Activated naive CD8-positive, alpha-beta T cell treated with anti-CD3 and anti-CD28 coated beads, Interleukin-2, amount 50 U/mL, for 24 hours (primary cell): Measurements from ENCODE around the gene OST4.

Experiments used
- ATAC-seq: fragments of 150-1000 bp; cut with Tn5 transposase; one replicate; pipeline ENCODE4 v1.10.0; 2021
- DNase-seq: peaks from one replicate; pipeline ENCODE4 v3.0.0; 2021
- H3K27ac Mint-ChIP-seq: one replicate; pipeline ENCODE4 v1.8.0; 2021; ENCODE audit warnings: mild to moderate bottlenecking, mixed read lengths
- H3K27me3 Mint-ChIP-seq: one replicate; pipeline ENCODE4 v1.8.0; 2021; ENCODE audit warnings: mixed read lengths
- H3K36me3 Mint-ChIP-seq: one replicate; pipeline ENCODE4 v1.8.0; 2021; ENCODE audit warnings: low read depth, mixed read lengths
- H3K4me1 Mint-ChIP-seq: one replicate; pipeline ENCODE4 v1.8.0; 2021; ENCODE audit warnings: mixed read lengths
- H3K4me3 Mint-ChIP-seq: one replicate; pipeline ENCODE4 v1.8.0; 2021; ENCODE audit warnings: mild to moderate bottlenecking, moderate library complexity, mixed read lengths
- H3K9me3 Mint-ChIP-seq: one replicate; pipeline ENCODE4 v1.8.0; 2021; ENCODE audit warnings: mixed read lengths

OST4 gene

DNA sequence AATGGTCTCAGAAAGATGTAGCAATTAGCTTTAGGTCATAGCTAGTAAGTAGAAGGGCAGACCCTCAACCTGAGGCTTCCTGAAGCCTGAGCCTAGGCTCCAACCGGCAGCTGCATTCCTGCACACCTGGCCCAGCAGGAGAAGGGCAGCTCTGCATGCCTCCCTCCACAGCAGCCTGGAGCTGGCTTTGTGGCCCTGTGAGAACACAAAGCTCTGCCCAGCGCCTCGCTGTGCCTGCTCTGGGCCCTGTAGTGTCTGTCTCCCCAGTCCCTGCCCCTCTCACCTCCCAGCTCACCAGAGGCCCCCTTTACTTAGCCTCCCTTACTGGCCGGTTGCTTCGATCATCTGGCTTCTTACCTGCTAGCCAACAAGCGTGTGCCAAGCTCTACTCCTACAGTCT, 32.0 kb downstream of the OST4 start:
- no peak overlapping the region for H3K27ac Mint-ChIP-seq
- peaks cover 44% of the 10 kb centered on the region for H3K36me3 Mint-ChIP-seq
- peaks cover 21% of the 10 kb centered on the region for H3K4me1 Mint-ChIP-seq
- DNase-seq: no peak
- no peaks in the 10 kb centered on the region for H3K9me3 Mint-ChIP-seq
- H3K27me3 Mint-ChIP-seq: no peaks in the 10 kb centered on the region
- no peak overlapping the region for H3K4me3 Mint-ChIP-seq
- ATAC-seq: no peak

DNA sequence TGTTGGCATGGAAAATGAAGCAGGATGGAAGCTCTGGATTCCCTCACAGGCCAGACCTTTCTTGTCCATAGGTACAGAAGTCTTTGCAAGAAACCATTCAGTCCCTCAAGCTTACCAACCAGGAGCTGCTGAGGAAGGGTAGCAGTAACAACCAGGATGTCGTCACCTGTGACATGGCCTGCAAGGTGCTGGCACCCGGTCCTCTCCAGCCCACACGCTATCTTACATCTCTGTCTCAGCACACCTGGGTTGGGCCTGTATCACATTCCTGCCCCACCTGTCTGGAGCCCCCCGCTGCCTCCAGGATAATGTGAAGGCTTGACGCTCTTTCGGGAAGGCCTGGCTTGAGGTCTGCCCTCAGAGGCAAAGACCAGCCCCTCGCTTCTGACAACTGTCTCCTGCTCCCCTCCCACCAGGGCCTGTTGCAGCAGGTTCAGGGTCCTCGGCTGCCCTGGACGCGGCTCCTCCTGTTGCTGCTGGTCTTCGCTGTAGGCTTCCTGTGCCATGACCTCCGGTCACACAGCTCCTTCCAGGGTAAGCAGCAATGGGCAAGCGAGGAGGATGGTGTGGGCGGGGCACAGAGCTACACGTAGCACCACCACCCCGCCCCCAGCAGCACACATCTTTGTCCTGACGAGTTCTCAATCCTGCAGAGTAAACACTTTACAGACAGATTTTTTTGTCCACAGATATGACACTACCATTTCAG, 32.7 kb downstream of the OST4 start:
- Mint-ChIP-seq H3K27ac (no peak overlapping the region), H3K27me3 (no peaks in the 10 kb centered on the region), H3K9me3 (no peaks in the 10 kb centered on the region), H3K36me3 (peaks cover 48% of the 10 kb centered on the region), H3K4me1 (peaks cover 27% of the 10 kb centered on the region), H3K4me3 (no peak overlapping the region)
- ATAC-seq (no peak), DNase-seq (no peak)

DNA sequence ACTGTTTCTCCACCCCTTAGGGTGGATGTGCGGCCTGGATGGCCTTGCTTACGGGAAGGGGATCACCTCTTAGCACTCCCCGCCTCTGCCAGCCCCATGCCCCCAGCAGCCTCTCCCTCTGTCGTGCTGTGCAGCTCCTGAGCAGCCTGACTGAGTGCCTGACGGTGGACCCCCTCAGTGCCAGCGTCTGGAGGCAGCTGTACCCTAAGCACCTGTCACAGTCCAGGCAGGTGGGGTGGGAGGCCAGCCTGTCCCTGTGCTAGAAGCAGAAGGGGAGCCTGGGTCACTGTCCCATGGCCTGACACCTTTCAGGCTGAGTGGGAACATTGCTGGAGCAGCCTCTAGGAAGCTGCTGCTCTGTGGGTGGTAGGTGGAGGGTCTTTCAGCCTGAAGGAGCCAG, 33.4 kb downstream of the OST4 start:
- DNase-seq (no peak), ATAC-seq (no peak)
- Mint-ChIP-seq H3K4me1 (peaks cover 31% of the 10 kb centered on the region), H3K4me3 (no peak overlapping the region), H3K9me3 (no peaks in the 10 kb centered on the region), H3K27me3 (no peaks in the 10 kb centered on the region), H3K36me3 (peaks cover 48% of the 10 kb centered on the region), H3K27ac (no peak overlapping the region)

DNA sequence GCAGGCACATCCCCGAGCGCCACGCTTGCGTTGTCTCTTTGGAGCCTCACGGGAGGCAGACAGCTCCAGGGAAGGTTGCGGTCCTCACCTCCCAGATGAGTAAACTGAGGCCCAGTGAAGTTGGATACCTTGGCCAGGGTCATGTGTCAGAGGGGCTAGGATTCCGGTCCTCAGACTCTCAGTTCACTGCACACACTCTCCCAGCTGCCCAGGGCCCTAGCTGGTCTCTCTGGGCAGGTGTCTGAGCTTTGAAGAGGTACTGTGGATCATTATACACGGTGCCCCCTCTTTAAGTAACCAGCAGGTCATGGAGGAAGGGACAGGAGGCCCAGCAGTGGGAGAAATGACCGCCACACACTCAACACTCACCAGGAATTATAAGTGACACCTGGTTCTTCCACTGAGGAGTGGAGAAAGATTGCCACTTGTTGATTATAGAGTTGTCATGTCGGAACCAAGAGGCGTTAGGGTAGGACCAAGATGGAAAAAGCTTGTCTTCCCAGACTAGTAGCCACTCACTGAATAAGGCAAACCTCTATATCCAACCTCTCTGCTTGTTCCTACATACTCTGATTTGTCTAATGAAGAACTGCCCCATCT, 38.1 kb downstream of the OST4 start:
- H3K36me3 Mint-ChIP-seq: peaks cover 39% of the 10 kb centered on the region
- H3K27me3 Mint-ChIP-seq: no peaks in the 10 kb centered on the region

DNA sequence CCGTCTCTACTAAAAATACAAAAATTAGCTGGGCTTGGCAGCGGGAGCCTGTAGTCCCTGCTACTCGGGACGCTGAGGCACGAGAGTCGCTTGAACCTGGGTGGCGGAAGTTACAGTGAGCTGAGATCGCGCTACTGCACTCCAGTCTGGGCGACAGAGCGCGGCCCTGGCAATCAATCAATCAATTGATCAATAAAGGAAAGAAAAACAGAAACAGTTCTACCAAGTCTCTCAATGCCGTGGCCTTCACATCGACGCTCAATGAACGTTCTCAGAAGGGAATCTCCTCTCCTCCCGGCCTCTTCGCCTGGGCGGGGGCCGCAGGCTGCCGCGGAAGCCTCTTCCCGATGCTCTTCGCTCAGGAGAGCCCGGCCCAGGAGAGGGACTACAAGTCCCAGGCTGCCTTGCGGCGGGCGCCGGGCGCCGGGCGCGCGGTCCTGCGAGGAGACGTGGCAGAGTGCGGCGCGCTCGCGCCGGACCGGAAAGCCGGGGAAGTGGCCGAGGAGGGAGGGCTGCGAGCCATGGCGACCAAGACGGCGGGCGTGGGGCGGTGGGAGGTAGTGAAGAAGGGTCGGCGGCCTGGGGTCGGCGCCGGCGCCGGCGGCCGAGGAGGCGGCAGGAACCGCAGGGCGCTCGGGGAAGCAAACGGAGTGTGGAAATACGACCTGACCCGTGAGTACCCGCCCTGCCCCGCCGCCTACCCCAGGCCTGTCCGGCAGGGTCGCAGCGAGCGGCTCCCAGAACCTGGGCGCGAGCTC, 38.8 kb downstream of the OST4 start, which contains the start of gene TMEM214:
Gene TMEM214 (plus strand): TSS at position 471 of the 758 bp plus-strand sequence. CDS start 51 bp downstream, at position 522.
- Mint-ChIP-seq H3K27me3 (no peaks in the 10 kb centered on the region), H3K4me1 (peaks cover 28% of the 10 kb centered on the region), H3K9me3 (no peaks in the 10 kb centered on the region), H3K36me3 (peaks cover 35% of the 10 kb centered on the region), H3K4me3 (peak within 1 kb of the TSS; percentile 95), H3K27ac (peak within 1 kb of the TSS; percentile 91)
- DNase-seq: peak; percentile 86
- peak; percentile 99 for ATAC-seq

More for the DNA sequence above, 38.1 kb downstream of the OST4 start:
- H3K4me1 Mint-ChIP-seq: peaks cover 28% of the 10 kb centered on the region
- peak overlapping the region; percentile 95 for H3K4me3 Mint-ChIP-seq
- DNase-seq (no peak), ATAC-seq (no peak)
- peak overlapping the region; percentile 73 for H3K27ac Mint-ChIP-seq
- no peaks in the 10 kb centered on the region for H3K9me3 Mint-ChIP-seq

DNA sequence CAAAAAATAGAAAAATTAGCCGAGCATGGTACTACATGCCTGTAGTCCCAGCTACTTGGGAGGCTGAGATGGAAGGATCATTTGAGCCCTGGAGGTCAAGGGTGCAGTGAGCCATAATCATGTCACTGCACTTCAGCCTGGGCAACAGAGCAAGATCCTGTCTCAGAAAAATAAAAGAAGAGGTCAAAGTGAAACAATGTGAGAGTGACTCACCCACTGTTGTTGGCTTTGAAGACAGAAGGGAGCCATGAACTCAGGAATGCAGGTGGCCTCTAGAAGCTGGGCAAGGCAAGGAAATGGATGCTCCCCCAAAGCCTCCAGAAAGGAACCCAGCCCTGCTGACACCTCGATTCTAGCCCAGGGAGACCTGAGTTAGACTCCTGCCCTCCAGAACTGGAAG, 42.4 kb downstream of the OST4 start:
- no peak for DNase-seq
- Mint-ChIP-seq H3K4me1 (peaks cover 19% of the 10 kb centered on the region), H3K4me3 (no peak overlapping the region), H3K9me3 (no peaks in the 10 kb centered on the region), H3K36me3 (peaks cover 12% of the 10 kb centered on the region), H3K27me3 (no peaks in the 10 kb centered on the region), H3K27ac (no peak overlapping the region)
- ATAC-seq: no peak

DNA sequence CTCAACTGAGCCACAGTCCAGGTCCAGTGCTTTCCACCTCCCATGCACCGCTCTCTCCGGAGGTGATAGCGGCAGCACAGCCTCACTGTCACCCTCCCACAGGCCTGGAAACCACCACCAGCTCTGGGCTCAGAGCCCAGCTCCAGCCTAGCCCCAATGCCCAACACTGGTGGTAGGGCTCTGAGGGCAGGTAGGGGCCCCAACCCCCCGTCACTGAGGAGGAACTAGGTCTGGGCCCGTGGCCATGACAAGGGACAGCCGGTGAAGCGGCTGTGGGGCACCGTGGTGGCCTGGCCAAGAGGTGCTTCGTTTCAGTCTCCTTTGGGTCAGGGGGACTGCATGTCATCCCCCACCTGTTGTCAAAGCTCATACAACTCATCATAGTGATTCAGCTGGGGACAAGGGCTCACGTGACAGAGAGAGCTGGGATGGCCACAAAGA, 44.2 kb downstream of the OST4 start:
- DNase-seq (no peak), ATAC-seq (no peak)
- H3K4me3 Mint-ChIP-seq: no peak overlapping the region
- no peak overlapping the region for H3K27ac Mint-ChIP-seq
- H3K36me3 Mint-ChIP-seq: peaks cover 12% of the 10 kb centered on the region
- H3K27me3 Mint-ChIP-seq: no peaks in the 10 kb centered on the region
- H3K4me1 Mint-ChIP-seq: peaks cover 9% of the 10 kb centered on the region
- no peaks in the 10 kb centered on the region for H3K9me3 Mint-ChIP-seq

DNA sequence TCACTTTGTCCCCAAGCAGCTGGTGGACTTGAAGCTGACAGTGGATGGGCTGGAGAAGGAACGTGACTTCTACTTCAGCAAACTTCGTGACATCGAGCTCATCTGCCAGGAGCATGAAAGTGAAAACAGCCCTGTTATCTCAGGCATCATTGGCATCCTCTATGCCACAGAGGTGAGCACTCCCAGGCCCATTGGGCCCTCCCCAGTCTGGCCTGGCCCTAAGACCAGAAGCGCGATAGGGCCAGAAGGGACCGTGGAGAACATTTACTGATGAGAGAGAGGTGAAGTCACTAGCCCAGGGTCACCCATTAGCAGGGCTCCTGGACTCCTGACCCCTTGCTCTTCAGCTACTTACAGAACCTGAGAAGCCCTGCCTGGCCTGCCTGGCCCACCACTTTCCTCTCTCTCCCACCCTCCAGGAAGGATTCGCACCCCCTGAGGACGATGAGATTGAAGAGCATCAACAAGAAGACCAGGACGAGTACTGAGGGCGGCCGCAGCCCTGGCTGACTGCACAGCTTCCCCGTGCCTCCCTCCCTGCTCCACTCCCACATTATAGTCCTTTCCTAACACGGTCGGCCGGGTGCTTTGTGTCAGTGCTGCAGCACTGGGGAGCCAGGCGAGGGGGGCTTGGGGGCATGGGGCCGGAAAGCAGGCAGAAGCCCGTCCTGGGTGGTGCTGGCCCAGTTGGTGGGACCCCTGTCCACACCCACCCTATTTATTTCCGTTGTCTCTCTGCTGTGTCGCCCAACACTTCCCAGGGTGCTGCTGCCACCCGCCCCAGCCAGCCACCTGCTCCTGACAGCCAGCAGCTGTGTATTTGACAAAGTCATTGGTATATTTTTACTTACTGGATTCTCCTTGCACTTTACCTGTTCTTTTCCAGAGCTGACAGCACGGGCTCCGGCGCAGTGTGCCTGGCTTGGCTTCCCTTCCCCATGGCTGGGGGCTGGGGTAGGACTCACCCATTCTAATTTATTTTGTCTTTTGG, 45.3 kb downstream of the OST4 start:
- H3K36me3 Mint-ChIP-seq: peaks cover 8% of the 10 kb centered on the region
- no peak for ATAC-seq
- no peak overlapping the region for H3K27ac Mint-ChIP-seq
- H3K4me3 Mint-ChIP-seq: no peak overlapping the region
- H3K9me3 Mint-ChIP-seq: no peaks in the 10 kb centered on the region
- H3K4me1 Mint-ChIP-seq: peaks cover 3% of the 10 kb centered on the region
- no peak for DNase-seq
- H3K27me3 Mint-ChIP-seq: no peaks in the 10 kb centered on the region

DNA sequence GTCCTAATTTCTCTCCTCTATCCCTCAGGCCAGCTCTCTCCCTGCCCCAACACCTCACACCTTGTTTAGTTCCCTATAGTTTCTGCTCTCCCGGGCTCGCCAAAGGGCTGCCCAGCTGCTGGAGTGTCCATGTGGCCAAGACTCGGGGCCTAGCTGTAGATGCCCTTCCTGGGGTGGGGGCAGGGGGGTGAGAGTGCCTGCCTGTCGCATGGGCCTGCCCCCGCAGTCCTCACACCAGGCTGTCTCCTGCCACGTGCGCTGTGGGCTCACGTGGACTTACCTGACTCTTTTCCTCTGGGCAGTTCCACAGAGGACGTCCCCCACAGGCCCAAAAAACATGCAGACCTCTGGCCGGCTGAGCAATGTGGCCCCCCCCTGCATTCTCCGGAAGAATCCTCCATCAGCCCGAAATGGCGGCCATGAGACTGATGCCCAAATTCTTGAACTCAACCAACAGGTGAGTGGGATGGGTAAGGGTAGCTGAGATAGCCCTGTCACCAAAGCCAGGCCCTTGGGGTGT, 46.1 kb downstream of the OST4 start:
- H3K4me1 Mint-ChIP-seq: peaks cover 1% of the 10 kb centered on the region
- H3K4me3 Mint-ChIP-seq: no peak overlapping the region
- no peaks in the 10 kb centered on the region for H3K27me3 Mint-ChIP-seq
- DNase-seq: no peak
- peaks cover 4% of the 10 kb centered on the region for H3K36me3 Mint-ChIP-seq
- no peak overlapping the region for H3K27ac Mint-ChIP-seq
- no peak for ATAC-seq
- H3K9me3 Mint-ChIP-seq: no peaks in the 10 kb centered on the region

DNA sequence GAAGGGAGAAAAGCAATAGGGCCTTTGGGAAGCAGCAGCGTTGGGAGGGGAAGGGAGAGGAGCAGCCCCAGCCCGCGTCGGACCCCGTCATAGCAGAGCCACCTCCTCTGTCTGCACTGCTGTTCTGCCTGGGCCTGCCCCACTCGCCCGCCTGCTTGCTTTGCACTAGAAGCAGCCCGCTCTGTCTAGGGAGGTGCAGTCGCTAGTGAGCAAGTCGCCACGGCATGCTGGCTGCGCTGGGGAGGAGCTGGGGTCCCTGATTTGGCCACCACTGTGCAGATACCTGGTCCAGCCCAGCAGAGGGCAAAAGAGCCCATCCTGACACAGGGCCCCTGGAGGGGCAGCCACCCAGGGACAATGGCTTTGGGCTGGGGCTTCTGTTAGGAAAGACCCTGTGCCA, 46.6 kb downstream of the OST4 start:
- ATAC-seq: no peak
- Mint-ChIP-seq H3K27me3 (no peaks in the 10 kb centered on the region), H3K4me1 (no peaks in the 10 kb centered on the region), H3K4me3 (no peak overlapping the region), H3K9me3 (no peaks in the 10 kb centered on the region), H3K36me3 (peaks cover 2% of the 10 kb centered on the region), H3K27ac (no peak overlapping the region)
- DNase-seq: no peak

DNA sequence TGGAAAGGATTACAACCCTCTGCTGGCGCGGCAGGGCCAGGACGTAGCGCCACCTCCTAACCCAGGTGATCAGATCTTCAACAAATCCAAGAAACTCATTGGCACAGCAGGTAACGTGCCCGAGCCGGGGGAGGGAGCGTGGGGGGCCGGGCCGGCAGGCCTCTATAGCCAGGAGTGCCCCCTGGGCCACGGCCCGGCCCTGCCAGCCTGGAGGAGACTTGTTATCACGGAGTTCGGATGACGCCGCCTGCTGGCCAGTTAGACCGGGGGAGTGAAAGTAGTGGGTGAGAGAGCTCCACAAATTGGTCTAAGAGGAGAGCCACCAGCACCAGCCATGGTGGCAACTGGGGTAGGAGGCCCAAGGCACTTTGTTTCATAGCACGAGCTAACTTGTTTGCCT, 47.3 kb downstream of the OST4 start:
- ATAC-seq: no peak
- H3K36me3 Mint-ChIP-seq: peaks cover 2% of the 10 kb centered on the region
- H3K4me3 Mint-ChIP-seq: no peak overlapping the region
- H3K4me1 Mint-ChIP-seq: no peaks in the 10 kb centered on the region
- no peaks in the 10 kb centered on the region for H3K27me3 Mint-ChIP-seq
- H3K27ac Mint-ChIP-seq: no peak overlapping the region
- DNase-seq: no peak
- no peaks in the 10 kb centered on the region for H3K9me3 Mint-ChIP-seq

DNA sequence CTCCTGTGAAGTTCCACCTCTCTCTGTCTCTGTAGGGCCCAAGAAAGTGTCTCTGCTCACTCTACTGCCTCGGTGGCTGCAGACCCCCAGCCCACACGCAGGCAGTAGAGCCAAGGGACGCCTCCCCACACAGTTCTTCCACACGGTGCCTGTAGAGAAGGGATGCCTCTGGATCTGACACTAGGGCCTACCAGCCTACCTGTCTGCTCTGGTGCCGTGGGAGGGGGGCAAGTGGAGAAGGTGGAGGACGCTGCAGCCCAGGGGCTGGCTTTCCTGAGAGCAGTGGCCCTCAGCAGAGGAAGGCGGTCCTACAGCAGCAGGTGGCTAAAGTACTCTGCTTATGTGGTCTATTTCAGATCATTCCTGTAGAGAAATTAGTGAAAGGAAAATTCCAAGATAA, 47.7 kb downstream of the OST4 start:
- Mint-ChIP-seq H3K36me3 (peaks cover 2% of the 10 kb centered on the region), H3K9me3 (no peaks in the 10 kb centered on the region), H3K4me3 (no peak overlapping the region), H3K4me1 (no peaks in the 10 kb centered on the region), H3K27ac (no peak overlapping the region), H3K27me3 (no peaks in the 10 kb centered on the region)
- ATAC-seq (no peak), DNase-seq (no peak)

DNA sequence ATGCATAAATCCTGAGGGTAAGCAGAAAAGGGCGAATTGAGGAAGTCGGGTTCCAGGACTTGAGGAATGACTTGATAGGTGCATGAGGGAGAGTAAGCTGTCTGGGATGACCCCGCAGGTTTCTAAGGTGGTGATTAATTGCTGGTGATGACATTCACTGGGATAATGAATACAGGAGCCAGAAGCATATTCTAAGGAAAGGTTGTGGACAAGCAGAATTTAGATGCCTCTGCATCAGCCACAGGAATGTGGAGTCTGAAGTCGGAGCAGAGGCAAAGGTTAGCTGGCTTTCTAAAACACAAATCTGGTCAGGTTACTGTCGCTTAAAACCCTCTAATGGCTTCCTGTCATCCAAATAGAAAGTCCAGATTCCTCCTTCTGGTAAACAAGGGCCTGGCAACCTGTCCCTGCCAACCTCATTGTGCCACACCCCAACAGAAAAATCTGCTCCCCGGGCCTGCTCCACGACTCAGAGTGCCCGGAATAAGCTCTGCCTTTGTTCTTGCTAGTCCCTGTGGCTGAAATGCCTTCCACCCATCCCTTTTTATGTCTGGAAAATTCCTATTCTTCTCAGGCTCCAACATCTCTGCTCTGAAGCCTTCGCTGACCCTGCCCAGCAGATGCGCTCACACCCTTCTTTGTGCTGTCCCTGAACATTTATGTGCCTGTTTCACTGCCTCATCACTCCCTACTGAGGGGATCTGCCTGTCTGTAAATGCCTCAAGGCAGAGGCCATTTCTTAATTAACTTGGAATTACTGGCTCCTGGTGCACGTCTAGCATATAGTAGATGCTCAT, 50.0 kb downstream of the OST4 start:
- Mint-ChIP-seq H3K36me3 (peaks cover 2% of the 10 kb centered on the region), H3K27me3 (no peaks in the 10 kb centered on the region), H3K4me1 (no peaks in the 10 kb centered on the region), H3K4me3 (no peak overlapping the region), H3K27ac (no peak overlapping the region), H3K9me3 (no peaks in the 10 kb centered on the region)
- ATAC-seq (no peak), DNase-seq (no peak)
